HEK293T (cell line): Measurements from ENCODE around the gene TECR.
"Not testable (repeated sequence)": the region's sequence is repeated elsewhere in the genome, so short reads cannot be mapped to it uniquely, and the experiment has no call there.

Experiments used
- CTCF ChIA-PET: fragments of 350-600 bp; formaldehyde crosslinking; extraction: SDS; loops from one replicate; lab custom pipeline; 2021; ENCODE audit warnings: antibody characterized with exemption, inconsistent platforms; lab: Yijun Ruan, JAX
- POLR2A ChIA-PET: fragments of 350-600 bp; formaldehyde crosslinking; extraction: SDS; loops from one replicate; lab custom pipeline; 2020; ENCODE audit warnings: antibody characterized with exemption, inconsistent platforms; lab: Yijun Ruan, JAX
- DNase-seq: peaks from one replicate; pipeline ENCODE4 v3.0.0; 2012; ENCODE audit warnings: mixed read lengths; ENCODE audit errors: extremely low spot score
- ARNT ChIP-seq: fragments of 450-650 bp; IDR thresholded peaks from 2 replicates; pipeline ENCODE4 v1.6.1; 2017; ENCODE audit warnings: mild to moderate bottlenecking
- BHLHE40 ChIP-seq: fragments of 450-650 bp; IDR thresholded peaks from 2 replicates; pipeline ENCODE4 v1.6.1; 2016; ENCODE audit warnings: mild to moderate bottlenecking, moderate library complexity, borderline replicate concordance
- CTBP1 ChIP-seq: fragments of 450-650 bp; IDR thresholded peaks from 2 replicates; pipeline ENCODE4 v1.6.1; 2016; ENCODE audit warnings: borderline replicate concordance
- ELF4 ChIP-seq: fragments of 450-650 bp; IDR thresholded peaks from 2 replicates; pipeline ENCODE4 v1.6.1; 2017; ENCODE audit warnings: antibody characterized with exemption
- FOXA1 ChIP-seq: fragments of 450-650 bp; IDR thresholded peaks from 2 replicates; pipeline ENCODE4 v1.6.1; 2016; ENCODE audit warnings: mild to moderate bottlenecking
- FOXK2 ChIP-seq: fragments of 450-650 bp; IDR thresholded peaks from 2 replicates; pipeline ENCODE4 v1.6.1; 2016; ENCODE audit warnings: mild to moderate bottlenecking
- FOXM1 ChIP-seq: fragments of 450-650 bp; IDR thresholded peaks from 2 replicates; pipeline ENCODE4 v1.6.1; 2017; ENCODE audit warnings: mild to moderate bottlenecking, borderline replicate concordance
- HDGF ChIP-seq: fragments of 450-650 bp; IDR thresholded peaks from 2 replicates; pipeline ENCODE4 v1.6.1; 2017; ENCODE audit warnings: antibody characterized with exemption, borderline replicate concordance
- L3MBTL2 ChIP-seq: fragments of 450-650 bp; conservative IDR thresholded peaks from 2 replicates; pipeline ENCODE4 v1.6.1; 2016; ENCODE audit warnings: mild to moderate bottlenecking
- LEF1 ChIP-seq: fragments of 450-650 bp; IDR thresholded peaks from 2 replicates; pipeline ENCODE4 v1.6.1; 2017; ENCODE audit warnings: mild to moderate bottlenecking, borderline replicate concordance
- NFRKB ChIP-seq: fragments of 450-650 bp; IDR thresholded peaks from 2 replicates; pipeline ENCODE4 v1.6.1; 2016; ENCODE audit warnings: mild to moderate bottlenecking, moderate library complexity
- PKNOX1 ChIP-seq: fragments of 450-650 bp; IDR thresholded peaks from 2 replicates; pipeline ENCODE4 v1.6.1; 2016
- SP1 ChIP-seq: fragments of 450-650 bp; IDR thresholded peaks from 2 replicates; pipeline ENCODE4 v1.6.1; 2017
- SUZ12 ChIP-seq: fragments of 450-650 bp; IDR thresholded peaks from 2 replicates; pipeline ENCODE4 v1.6.1; 2016; ENCODE audit warnings: mild to moderate bottlenecking
- TARDBP ChIP-seq: fragments of 450-650 bp; IDR thresholded peaks from 2 replicates; pipeline ENCODE4 v1.6.1; 2016
- ZNF384 ChIP-seq: fragments of 450-650 bp; IDR thresholded peaks from 2 replicates; pipeline ENCODE4 v1.6.1; 2016

Gene TECR

GRCh38 chr19:14577885-14578427, 48.6 kb downstream of the TECR start:
- TF ChIP-seq ELF4 (no peak), FOXK2 (no peak), ZNF384 (no peak), PKNOX1 (no peak), CTBP1 (no peak), HDGF (no peak), L3MBTL2 (no peak), ARNT (no peak), NFRKB (no peak), LEF1 (no peak), SP1 (no peak), FOXA1 (no peak), SUZ12 (no peak)
- no peak for DNase-seq
- ChIA-PET CTCF (interaction anchor here (0.6 kb wide), 1 partner anchor 113 kb away, joined by 6 read pairs; no protein-coding TSS in a partner anchor), POLR2A (no interaction called here)

GRCh38 chr19:14580623-14581237, 51.3 kb downstream of the TECR start:
- TF ChIP-seq HDGF = no peak
- no peak for TF ChIP-seq ZNF384
- TF ChIP-seq L3MBTL2 = no peak
- no peak for TF ChIP-seq SP1
- no peak for TF ChIP-seq BHLHE40
- no peak for TF ChIP-seq ELF4
- no peak for DNase-seq
- POLR2A ChIA-PET = interaction anchor here (0.7 kb wide), 1 partner anchor 9 kb away, joined by 3 read pairs; the partner anchor contains the start of gene NDUFB7
- CTCF ChIA-PET = interaction anchor here (0.6 kb wide), 1 partner anchor 107 kb away, joined by 4 read pairs; no protein-coding TSS in a partner anchor

- no peak for TF ChIP-seq SUZ12
- no peak for TF ChIP-seq LEF1
- no peak for TF ChIP-seq PKNOX1
- TF ChIP-seq CTBP1 = no peak
- no peak for TF ChIP-seq FOXK2
- no peak for TF ChIP-seq SP1
- no peak for TF ChIP-seq ELF4
- no peak for TF ChIP-seq FOXM1
- no peak for TF ChIP-seq TARDBP
- no peak for TF ChIP-seq FOXA1
- TF ChIP-seq ZNF384 = no peak
- no peak for TF ChIP-seq BHLHE40
- TF ChIP-seq ARNT = no peak
- no peak for TF ChIP-seq HDGF
- TF ChIP-seq NFRKB = no peak
- no peak for TF ChIP-seq L3MBTL2
- CTCF ChIA-PET = no interaction called here
- POLR2A ChIA-PET = no interaction called here
- no peak for DNase-seq
Measured at GRCh38 chr19:14582894-14583340, 53.5 kb downstream of the TECR start, which contains the start of gene CLEC17A. CLEC17A (plus strand) TSS chr19:14583084; CDS start chr19:14583161, 77 bp downstream.

GRCh38 chr19:14584372-14584771, 55.0 kb downstream of the TECR start:
- DNase-seq, CTCF ChIA-PET, POLR2A ChIA-PET: not testable (repeated sequence)

GRCh38 chr19:14585187-14585586, 55.8 kb downstream of the TECR start:
- DNase-seq, CTCF ChIA-PET, POLR2A ChIA-PET: not testable (repeated sequence)

GRCh38 chr19:14589433-14589832, 60.0 kb downstream of the TECR start:
- POLR2A ChIA-PET, CTCF ChIA-PET, DNase-seq: not testable (repeated sequence)

- CTCF ChIA-PET = no interaction called here
- no peak for DNase-seq
- no peak for TF ChIP-seq FOXA1
- no peak for TF ChIP-seq BHLHE40
- no peak for TF ChIP-seq PKNOX1
- POLR2A ChIA-PET = no interaction called here
Measured at GRCh38 chr19:14595558-14595957, 66.2 kb downstream of the TECR start.
